NCI-H1436 treated with DMSO at 0.1 percent for 48 hours (cell line): Measurements from ENCODE around the gene MS4A5.
"Not testable (repeated sequence)": the region's sequence is repeated elsewhere in the genome, so short reads cannot be mapped to it uniquely, and the experiment has no call there.

Experiments
- DNase-seq: peaks from one replicate; lab custom pipeline; 2025; lab: John Stamatoyannopoulos, UW

Gene MS4A5

GRCh38 chr11:60429272-60429671 lies at the start of gene MS4A5:
Gene MS4A5, plus strand, starts transcription at chr11:60429572. Its CDS starts 103 bp downstream, at chr11:60429675.
- no peak for DNase-seq

- DNase-seq: no peak
Measured at GRCh38 chr11:60389279-60389910, 40.0 kb upstream of the MS4A5 start.

GRCh38 chr11:60390419-60390818 lies 39.0 kb upstream of the MS4A5 start:
- DNase-seq: no peak

GRCh38 chr11:60392361-60392760 lies 37.0 kb upstream of the MS4A5 start:
- no peak for DNase-seq

GRCh38 chr11:60393016-60393415 lies 36.4 kb upstream of the MS4A5 start:
- no peak for DNase-seq

GRCh38 chr11:60394666-60395380 lies 34.5 kb upstream of the MS4A5 start:
- no peak for DNase-seq

GRCh38 chr11:60396382-60396781 lies 33.0 kb upstream of the MS4A5 start, which contains the start of gene MS4A14:
Gene MS4A14, plus strand, starts transcription at chr11:60396459. Its CDS starts 120 bp downstream, at chr11:60396579.
- no peak for DNase-seq

- DNase-seq: no peak
Measured at GRCh38 chr11:60396799-60397198, 32.6 kb upstream of the MS4A5 start.

GRCh38 chr11:60420015-60420414 lies 9.4 kb upstream of the MS4A5 start:
- no peak for DNase-seq

- no peak for DNase-seq
Measured at GRCh38 chr11:60422609-60423008, 6.8 kb upstream of the MS4A5 start.

GRCh38 chr11:60428517-60428916 lies 855 bp upstream of the MS4A5 start:
- no peak for DNase-seq

- DNase-seq: no peak
Measured at GRCh38 chr11:60431251-60431650, 1.9 kb downstream of the MS4A5 start.

GRCh38 chr11:60433401-60433800 lies 4.0 kb downstream of the MS4A5 start:
- no peak for DNase-seq

- DNase-seq: no peak
Measured at GRCh38 chr11:60447070-60447469, 17.7 kb downstream of the MS4A5 start.

GRCh38 chr11:60447846-60448245 lies 18.5 kb downstream of the MS4A5 start:
- DNase-seq: no peak

- not testable (repeated sequence) for DNase-seq
Measured at GRCh38 chr11:60451185-60451584, 21.8 kb downstream of the MS4A5 start.

GRCh38 chr11:60454212-60454611 lies 24.8 kb downstream of the MS4A5 start:
- DNase-seq: no peak

- no peak for DNase-seq
Measured at GRCh38 chr11:60455531-60456042, 26.2 kb downstream of the MS4A5 start, which contains the start of gene MS4A1. Gene MS4A1, plus strand, starts transcription at chr11:60455847. Its CDS starts 6,528 bp downstream, at chr11:60462375.

- no peak for DNase-seq
Measured at GRCh38 chr11:60457576-60457975, 28.2 kb downstream of the MS4A5 start.

GRCh38 chr11:60459345-60459744 lies 30.0 kb downstream of the MS4A5 start:
- DNase-seq: no peak

- no peak for DNase-seq
Measured at GRCh38 chr11:60468829-60469228, 39.5 kb downstream of the MS4A5 start.

GRCh38 chr11:60469723-60470122 lies 40.4 kb downstream of the MS4A5 start:
- no peak for DNase-seq

GRCh38 chr11:60477035-60477445 lies 47.7 kb downstream of the MS4A5 start:
- no peak for DNase-seq
